WI38 (cell line): ENCODE results near the gene PNMA1.

Experiments used
- H3K4me3 ChIP-seq: 2 replicates; pipeline ENCODE4 v1.5.1; 2011; ENCODE audit warnings: low read depth, mild to moderate bottlenecking, control low read depth, low read length
- TF ChIP-seq, protein P1 (sequence below): IDR thresholded peaks from 2 replicates; pipeline ENCODE4 v1.5.1; 2012; ENCODE audit warnings: low read depth, mild to moderate bottlenecking, control low read depth, low read length

The PNMA1 gene

GRCh38 chr14:73748858-73749357, 34.7 kb upstream of the PNMA1 start:
- no peak overlapping the region for H3K4me3 ChIP-seq
- TF ChIP-seq, protein P1, sequence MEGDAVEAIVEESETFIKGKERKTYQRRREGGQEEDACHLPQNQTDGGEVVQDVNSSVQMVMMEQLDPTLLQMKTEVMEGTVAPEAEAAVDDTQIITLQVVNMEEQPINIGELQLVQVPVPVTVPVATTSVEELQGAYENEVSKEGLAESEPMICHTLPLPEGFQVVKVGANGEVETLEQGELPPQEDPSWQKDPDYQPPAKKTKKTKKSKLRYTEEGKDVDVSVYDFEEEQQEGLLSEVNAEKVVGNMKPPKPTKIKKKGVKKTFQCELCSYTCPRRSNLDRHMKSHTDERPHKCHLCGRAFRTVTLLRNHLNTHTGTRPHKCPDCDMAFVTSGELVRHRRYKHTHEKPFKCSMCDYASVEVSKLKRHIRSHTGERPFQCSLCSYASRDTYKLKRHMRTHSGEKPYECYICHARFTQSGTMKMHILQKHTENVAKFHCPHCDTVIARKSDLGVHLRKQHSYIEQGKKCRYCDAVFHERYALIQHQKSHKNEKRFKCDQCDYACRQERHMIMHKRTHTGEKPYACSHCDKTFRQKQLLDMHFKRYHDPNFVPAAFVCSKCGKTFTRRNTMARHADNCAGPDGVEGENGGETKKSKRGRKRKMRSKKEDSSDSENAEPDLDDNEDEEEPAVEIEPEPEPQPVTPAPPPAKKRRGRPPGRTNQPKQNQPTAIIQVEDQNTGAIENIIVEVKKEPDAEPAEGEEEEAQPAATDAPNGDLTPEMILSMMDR = no peak

DNA sequence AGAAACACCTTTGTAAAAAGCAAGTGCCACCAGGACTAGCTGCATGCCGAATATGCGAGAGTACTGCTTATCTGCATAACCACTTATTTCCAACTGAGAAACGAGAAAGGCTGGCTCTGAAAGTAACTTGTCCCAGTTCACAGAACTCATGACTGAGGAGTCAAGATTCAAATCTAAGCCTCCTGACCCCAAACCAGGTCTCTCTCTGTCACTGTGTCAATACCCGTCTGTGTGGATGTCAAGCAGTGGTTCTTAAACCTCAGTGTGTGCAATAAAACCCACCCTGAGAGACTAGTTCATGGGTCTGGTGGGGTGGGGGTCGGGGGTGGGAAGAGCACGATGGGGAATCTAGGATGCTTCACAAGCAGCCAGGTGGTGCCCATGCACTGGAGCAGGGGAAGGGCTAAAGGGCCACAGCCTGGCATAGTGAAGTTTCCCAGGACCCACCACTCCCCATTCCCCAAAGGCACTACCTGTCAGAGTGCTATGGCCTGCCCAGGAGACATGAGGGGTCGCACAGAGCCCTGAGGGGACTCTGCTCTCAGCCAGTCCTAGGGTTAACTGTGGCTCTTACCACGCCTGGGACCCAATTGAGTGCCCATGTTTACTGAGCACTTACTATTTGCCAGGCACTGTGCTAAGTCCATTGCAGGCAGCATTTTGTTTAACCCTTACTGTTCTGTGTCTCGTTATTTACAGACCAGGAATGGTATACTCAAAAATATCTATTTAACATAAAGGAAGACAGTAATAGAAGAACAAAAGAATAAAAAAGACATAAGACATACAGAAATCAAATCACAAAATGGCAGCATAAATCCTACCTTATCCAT, 33.4 kb upstream of the PNMA1 start:
- H3K4me3 ChIP-seq = no peak overlapping the region
- TF ChIP-seq, protein P1 = no peak

DNA sequence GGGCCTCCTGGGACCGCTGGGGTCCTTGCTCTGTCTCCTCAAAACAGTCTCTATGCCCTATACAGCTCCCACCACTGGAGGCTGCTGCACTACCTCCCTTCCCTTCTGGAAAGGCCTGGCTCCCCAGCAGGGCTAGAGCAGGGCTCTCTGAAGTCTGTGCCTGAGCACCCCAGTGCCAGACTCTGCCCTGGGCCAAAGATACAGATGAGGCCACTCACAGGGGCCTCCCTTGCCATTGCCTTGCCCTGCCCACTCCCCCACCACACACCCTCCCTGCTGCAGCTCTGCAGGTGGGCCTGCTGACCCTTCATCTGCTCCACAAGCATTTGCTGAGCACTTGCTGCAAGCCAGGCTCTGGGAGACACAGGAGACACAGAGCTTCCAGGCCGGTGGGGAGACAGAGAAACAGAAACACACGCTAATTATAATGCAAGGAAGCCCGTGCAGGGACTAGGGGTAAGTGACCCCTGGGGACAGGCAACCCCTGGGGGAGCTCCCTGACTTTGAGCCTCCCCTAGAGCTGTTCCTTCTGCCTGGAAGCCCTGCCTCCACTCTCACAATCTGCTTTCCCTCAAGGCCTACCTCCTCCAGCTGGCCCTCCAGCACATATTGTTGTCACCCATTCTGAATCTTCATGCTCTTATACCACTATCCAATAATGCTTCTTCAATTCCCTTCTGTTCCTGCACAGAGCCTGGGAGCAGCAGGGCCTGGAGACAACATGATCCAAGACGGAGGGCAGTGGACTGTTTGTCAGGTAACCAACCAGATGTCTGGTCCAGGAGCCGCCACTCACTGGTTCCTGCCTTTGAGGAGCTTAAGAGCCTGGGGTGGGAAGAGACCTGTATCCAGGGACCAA, 32.6 kb upstream of the PNMA1 start:
- H3K4me3 ChIP-seq = no peak overlapping the region
- TF ChIP-seq, protein P1 = no peak

DNA sequence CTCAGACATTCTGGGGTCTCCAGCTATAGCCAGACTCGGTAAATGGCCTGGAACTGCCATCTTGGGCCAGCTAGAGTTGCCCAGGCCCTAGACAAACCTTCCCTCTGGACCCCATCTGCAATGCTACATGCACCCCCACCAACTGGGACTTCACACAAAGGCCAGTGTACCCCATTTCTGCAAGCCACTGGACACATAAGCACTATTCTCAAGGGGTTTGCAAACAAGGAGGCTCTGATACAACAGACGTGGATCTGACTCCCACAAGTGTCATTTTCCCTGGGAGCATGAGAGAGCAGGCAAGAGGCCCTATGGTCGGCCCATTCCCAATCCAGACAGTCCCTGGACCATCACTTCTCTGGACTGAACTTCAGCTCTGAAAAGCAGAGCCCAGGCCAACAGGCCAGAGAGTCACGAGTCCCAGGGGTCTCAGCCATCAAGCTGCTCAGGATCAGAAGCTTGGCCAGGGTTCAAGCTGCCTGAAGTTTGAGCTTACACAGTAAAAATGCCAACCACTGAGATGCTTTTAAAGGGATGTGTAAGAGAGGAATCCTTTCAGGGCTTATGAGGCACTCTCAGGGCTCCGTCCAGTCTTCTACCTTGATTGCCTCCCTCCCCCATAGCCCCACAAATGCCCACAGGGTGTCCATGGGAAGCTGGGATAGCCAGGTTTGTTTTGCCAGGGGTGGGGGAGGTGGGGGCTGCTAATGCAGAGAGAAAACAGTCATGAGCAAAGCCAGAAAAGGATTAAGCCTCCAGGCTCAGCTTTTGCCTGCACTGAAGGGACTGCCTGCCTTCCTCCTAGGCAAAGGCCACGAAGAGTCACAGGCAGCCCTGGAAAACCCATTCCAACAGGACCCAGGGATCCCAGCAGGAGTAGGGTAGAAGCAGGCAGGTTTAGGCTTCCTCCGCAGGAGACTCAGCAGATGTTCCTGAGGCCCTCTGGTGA, 31.7 kb upstream of the PNMA1 start:
- H3K4me3 ChIP-seq = no peak overlapping the region

DNA sequence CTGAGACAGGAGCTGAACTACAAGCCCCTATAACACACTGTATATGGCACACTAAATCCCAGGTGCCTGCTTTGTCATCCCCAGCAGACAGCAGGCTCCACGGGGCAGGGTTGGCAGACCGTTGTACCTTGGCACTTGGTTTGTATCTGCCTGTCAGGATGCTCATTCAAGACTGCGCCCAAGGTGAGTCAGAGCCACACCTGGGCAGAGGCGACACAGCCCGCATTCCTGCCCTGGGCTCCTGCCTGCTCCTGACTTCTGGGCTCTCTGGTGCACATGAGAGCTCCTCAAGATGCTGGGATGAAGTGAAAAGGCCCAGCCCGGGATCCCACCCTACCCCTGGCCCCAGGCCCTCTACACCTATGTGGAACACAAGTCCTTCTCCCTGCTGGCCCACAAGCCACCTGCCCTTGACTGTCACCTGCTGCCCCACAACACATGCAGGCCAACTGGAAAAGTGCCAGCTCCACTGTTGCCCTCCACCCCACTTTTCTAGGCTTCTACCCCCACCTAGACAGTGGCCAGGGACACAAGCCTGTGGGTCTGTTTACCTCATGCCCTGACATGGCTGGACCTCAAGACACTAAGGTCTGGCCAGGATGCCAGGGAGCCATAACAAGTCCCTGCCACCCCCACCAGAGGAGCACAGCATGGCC, 30.8 kb upstream of the PNMA1 start:
- TF ChIP-seq, protein P1 = no peak
- no peak overlapping the region for H3K4me3 ChIP-seq

More for the DNA sequence above, 31.7 kb upstream of the PNMA1 start:
- TF ChIP-seq, protein P1 = no peak

DNA sequence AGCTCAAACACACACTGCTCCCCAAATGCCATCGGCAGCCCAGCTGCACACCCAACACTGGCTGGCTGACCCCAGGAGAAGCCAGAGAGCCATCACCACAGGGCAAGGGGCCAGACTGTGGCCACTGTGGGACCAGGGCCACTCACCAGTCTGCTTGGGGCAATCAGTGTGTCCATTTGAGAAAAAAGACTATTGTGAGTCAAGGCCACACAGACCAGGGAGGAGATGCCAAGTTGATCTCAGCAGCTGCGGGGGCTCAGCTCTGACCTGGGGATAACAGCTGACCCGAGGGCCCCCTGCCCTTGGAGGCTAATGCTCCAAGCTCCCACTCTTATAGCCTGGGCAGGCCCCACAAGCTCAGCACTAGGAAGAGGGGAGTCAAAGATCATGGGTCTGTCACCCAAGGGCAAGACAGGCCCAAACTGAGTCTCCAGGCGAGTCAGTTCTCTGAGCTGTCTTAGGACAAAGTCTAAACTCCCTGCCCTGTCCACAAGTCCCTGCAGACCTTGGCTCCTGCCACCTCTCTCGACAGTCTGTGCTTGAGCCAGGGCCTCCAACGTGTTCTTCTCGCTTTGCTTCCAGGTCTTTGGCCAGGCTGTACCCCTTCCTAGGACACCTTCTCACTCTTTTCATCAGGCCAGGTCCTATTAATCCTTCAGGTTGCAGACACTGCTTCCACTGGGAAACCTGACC, 30.1 kb upstream of the PNMA1 start:
- TF ChIP-seq, protein P1 = no peak
- no peak overlapping the region for H3K4me3 ChIP-seq
